Measurements from ENCODE around the gene ARGLU1. TPM values are rescaled to one million over a fixed set of nuclear protein-coding genes. Genes with fewer than 3 reads are reported as not detected.

ARGLU1 gene
- total RNA-seq, 4 donors from 2014 or later, result 88.4 to 118 (median 106) TPM

- TF ChIP-seq CTCF (IDR thresholded peaks at IDR 0.05; ENCODE audit: low read depth), result no peak
Observed at GRCh38 chr13:106497079-106497478, 70.9 kb downstream of the ARGLU1 start.

GRCh38 chr13:106496072-106496997, 71.6 kb downstream of the ARGLU1 start:
- no peak for TF ChIP-seq CTCF (IDR thresholded peaks at IDR 0.05; ENCODE audit: low read depth)

GRCh38 chr13:106494936-106495335, 73.0 kb downstream of the ARGLU1 start:
- TF ChIP-seq CTCF (IDR thresholded peaks at IDR 0.05; ENCODE audit: low read depth), result no peak

DNA sequence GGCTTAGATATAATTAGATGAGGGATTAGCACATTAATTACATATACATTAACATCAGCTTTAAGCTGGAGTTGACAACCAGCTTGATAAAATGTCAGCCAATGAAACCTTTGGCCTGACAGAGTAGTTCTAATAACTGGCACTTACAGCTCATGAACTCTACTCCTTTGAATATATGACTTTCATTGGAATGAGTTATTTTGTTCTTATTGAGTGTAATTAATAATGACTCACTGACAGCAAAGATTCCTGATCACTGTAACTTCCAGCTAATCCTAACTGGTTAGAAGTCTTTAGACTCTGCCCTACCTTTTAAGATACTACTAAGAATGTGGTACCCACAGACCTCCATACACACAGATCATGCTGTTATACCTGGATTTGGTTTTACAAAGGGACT, 73.4 kb downstream of the ARGLU1 start:
- no peak for TF ChIP-seq CTCF (IDR thresholded peaks at IDR 0.05; ENCODE audit: low read depth)

DNA sequence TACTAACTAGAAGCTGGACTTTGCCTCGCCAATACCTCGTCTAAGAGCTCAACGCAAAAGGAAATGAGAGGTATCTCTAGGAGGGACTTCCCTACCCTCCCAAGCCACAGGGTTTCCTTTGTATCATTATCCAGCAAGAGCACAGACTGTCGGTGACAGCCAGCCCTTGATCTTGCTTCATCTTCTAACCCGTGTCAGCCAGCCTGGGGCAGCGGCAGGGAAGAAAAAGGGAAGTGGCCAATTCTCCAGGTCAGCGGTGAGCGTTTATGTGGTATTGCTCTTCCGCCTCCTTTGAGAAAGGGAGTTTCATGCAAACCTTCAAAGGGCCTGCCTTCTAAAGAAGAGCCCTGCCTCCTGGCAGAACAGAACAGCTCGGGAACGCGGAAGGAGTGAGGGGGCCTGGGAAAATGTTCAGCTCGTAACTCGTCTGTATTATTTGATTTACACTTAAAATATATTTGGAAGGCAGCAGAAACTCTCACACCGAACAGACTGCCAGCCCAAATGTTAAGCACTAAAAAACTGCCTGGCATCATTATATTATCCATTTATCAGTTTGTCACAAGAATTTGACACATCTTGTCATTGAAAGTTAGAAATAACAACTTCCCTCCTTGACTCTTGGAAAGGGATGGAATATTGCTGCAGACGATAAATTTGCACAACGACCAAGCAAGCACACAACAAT, 74.3 kb downstream of the ARGLU1 start:
- no peak for TF ChIP-seq CTCF (IDR thresholded peaks at IDR 0.05; ENCODE audit: low read depth)

GRCh38 chr13:106492588-106493475, 75.1 kb downstream of the ARGLU1 start:
- TF ChIP-seq CTCF (IDR thresholded peaks at IDR 0.05; ENCODE audit: low read depth), result no peak
